GM18508 (cell line): ENCODE measurements around the gene HK2.
A peak's percentile ranks its signal among the peaks of the same experiment; 100 is the strongest.
"Not testable (repeated sequence)": the region's sequence is repeated elsewhere in the genome, so short reads cannot be mapped to it uniquely, and the experiment has no call there.

Source experiments
- ATAC-seq: cut with Tn5 transposase; IDR thresholded peaks from one replicate; pipeline ENCODE4 v1.9.1; 2021; ENCODE audit warnings: moderate number of reproducible peaks; ENCODE audit not compliant: insufficient read depth, unreplicated experiment

HK2 gene

GRCh38 chr2:74833418-74834233 lies at the start of gene HK2:
Gene HK2, plus strand, starts transcription at chr2:74834127. Its CDS starts 454 bp downstream, at chr2:74834581.
- peak; percentile 40 for ATAC-seq

GRCh38 chr2:74789271-74789670 lies 44.7 kb upstream of the HK2 start:
- no peak for ATAC-seq

GRCh38 chr2:74792282-74792681 lies 41.6 kb upstream of the HK2 start:
- ATAC-seq: no peak

- not testable (repeated sequence) for ATAC-seq
These were observed 39.0 kb upstream of the HK2 start for GRCh38 chr2:74794878-74795277.

GRCh38 chr2:74806355-74806839 lies 27.5 kb upstream of the HK2 start:
- no peak for ATAC-seq

GRCh38 chr2:74806920-74807319 lies 27.0 kb upstream of the HK2 start:
- no peak for ATAC-seq

- ATAC-seq: no peak
These were observed 20.9 kb upstream of the HK2 start for GRCh38 chr2:74812787-74813590.

GRCh38 chr2:74814102-74814501 lies 19.8 kb upstream of the HK2 start:
- ATAC-seq: no peak

- ATAC-seq: no peak
These were observed 18.0 kb upstream of the HK2 start for GRCh38 chr2:74815941-74816340.

- peak; percentile 67 for ATAC-seq
These were observed 17.2 kb upstream of the HK2 start for GRCh38 chr2:74816540-74817303.

GRCh38 chr2:74817304-74817675 lies 16.6 kb upstream of the HK2 start:
- ATAC-seq: no peak

GRCh38 chr2:74819702-74820101 lies 14.2 kb upstream of the HK2 start:
- no peak for ATAC-seq

- no peak for ATAC-seq
These were observed 12.5 kb upstream of the HK2 start for GRCh38 chr2:74821177-74822126.

- ATAC-seq: no peak
These were observed 11.0 kb upstream of the HK2 start for GRCh38 chr2:74822771-74823566.

GRCh38 chr2:74824679-74825078 lies 9.2 kb upstream of the HK2 start:
- no peak for ATAC-seq

- no peak for ATAC-seq
These were observed 5.4 kb upstream of the HK2 start for GRCh38 chr2:74828543-74828942.

GRCh38 chr2:74831693-74832530 lies 2.0 kb upstream of the HK2 start:
- no peak for ATAC-seq

GRCh38 chr2:74834234-74834791 lies 386 bp downstream of the HK2 start:
- ATAC-seq: not testable (repeated sequence)
